Liver (tissue), 9 donors: ENCODE measurements around the gene LIPH. TPM values are rescaled to one million over a fixed set of nuclear protein-coding genes. Genes with fewer than 3 reads are reported as not detected.

ENCODE experiments used
- DNase-seq: peaks from one replicate; pipeline ENCODE4 v3.0.0-alpha.2; 2017; ENCODE audit warnings: low spot score
- H3K27ac ChIP-seq, 2 donors: one replicate each; pipeline ENCODE4 v1.7.0; 2013; ENCODE audit warnings: inconsistent platforms in 2 of 2, low read length in 2 of 2, control low read depth in 1 of 2, low read depth in 1 of 2, mild to moderate bottlenecking in 1 of 2
- H3K27me3 ChIP-seq, 4 donors: one replicate each; pipeline versions ENCODE4 v1.6.1 to v1.7.0; 2013; ENCODE audit warnings: low read length in 3 of 4, inconsistent platforms in 1 of 4, mild to moderate bottlenecking in 1 of 4, moderate library complexity in 1 of 4; ENCODE audit not compliant: control insufficient read depth in 4 of 4, insufficient read depth in 4 of 4
- H3K36me3 ChIP-seq, 4 donors: one replicate each; pipeline versions ENCODE4 v1.6.1 to v1.7.0; 2013; ENCODE audit warnings: low read length in 3 of 4, mild to moderate bottlenecking in 3 of 4, low read depth in 1 of 4, moderate library complexity in 1 of 4; ENCODE audit not compliant: control insufficient read depth in 4 of 4, insufficient read depth in 3 of 4
- H3K4me1 ChIP-seq, 4 donors: one replicate each; pipeline versions ENCODE4 v1.6.1 to v1.7.0; 2013; ENCODE audit warnings: low read length in 3 of 4, mild to moderate bottlenecking in 3 of 4, moderate library complexity in 1 of 4; ENCODE audit not compliant: control insufficient read depth in 4 of 4, insufficient read depth in 4 of 4
- H3K4me3 ChIP-seq, 3 donors: one replicate each; pipeline versions ENCODE4 v1.6.1 to v1.7.0; 2013; ENCODE audit warnings: low read length in 3 of 3, control low read depth in 1 of 3, low read depth in 1 of 3, mild to moderate bottlenecking in 1 of 3
- H3K9ac ChIP-seq, 2 donors: one replicate each; pipeline ENCODE4 v1.7.0; 2013; ENCODE audit warnings: low read length in 2 of 2, mild to moderate bottlenecking in 2 of 2, moderate library complexity in 2 of 2, control low read depth in 1 of 2, low read depth in 1 of 2
- H3K9me3 ChIP-seq, 4 donors: one replicate each; pipeline versions ENCODE4 v1.6.1 to v1.7.0; 2013; ENCODE audit warnings: low read length in 3 of 4; ENCODE audit not compliant: control insufficient read depth in 4 of 4
- CTCF ChIP-seq: fragments of 150-350 bp; IDR thresholded peaks from 2 replicates; pipeline ENCODE4 v1.5.1; 2017; ENCODE audit warnings: improper control_type of control experiment, low read depth, low read length; ENCODE audit not compliant: missing input control
- EGR1 ChIP-seq, 2 donors: IDR thresholded peaks; 2 replicates each; pipeline ENCODE4 v1.6.1; 2016 to 2018; ENCODE audit warnings: antibody characterized with exemption in 2 of 2, low read depth in 2 of 2
- FOXA1 ChIP-seq: IDR thresholded peaks from 2 replicates; pipeline ENCODE4 v1.6.1; 2016; ENCODE audit warnings: antibody characterized with exemption
- FOXA2 ChIP-seq: IDR thresholded peaks from 2 replicates; pipeline ENCODE4 v1.6.1; 2016; ENCODE audit warnings: antibody characterized with exemption
- HNF4A ChIP-seq, 2 donors: conservative IDR thresholded peaks; 2 replicates each; pipeline ENCODE4 v1.6.1; 2016; ENCODE audit warnings: antibody characterized with exemption in 2 of 2, mild to moderate bottlenecking in 2 of 2
- NR2F2 ChIP-seq: IDR thresholded peaks from 2 replicates; pipeline ENCODE4 v1.6.1; 2016; ENCODE audit warnings: antibody characterized with exemption
- RAD21 ChIP-seq, 2 donors: IDR thresholded peaks; 2 replicates each; pipeline ENCODE4 v1.6.1; 2016; ENCODE audit warnings: antibody characterized with exemption in 2 of 2, mild to moderate bottlenecking in 2 of 2
- REST ChIP-seq: IDR thresholded peaks from 2 replicates; pipeline ENCODE4 v1.6.1; 2016; ENCODE audit warnings: antibody characterized with exemption, mild to moderate bottlenecking
- RXRA ChIP-seq, 2 donors: IDR thresholded peaks; 2 replicates each; pipeline ENCODE4 v1.6.1; 2017 to 2018; ENCODE audit warnings: antibody characterized with exemption in 2 of 2, mild to moderate bottlenecking in 1 of 2
- SP1 ChIP-seq: IDR thresholded peaks from 2 replicates; pipeline ENCODE4 v1.6.1; 2018; ENCODE audit warnings: antibody characterized with exemption, mild to moderate bottlenecking
- YY1 ChIP-seq: IDR thresholded peaks from 2 replicates; pipeline ENCODE4 v1.6.1; 2016; ENCODE audit warnings: antibody characterized with exemption, mild to moderate bottlenecking
- ZBTB33 ChIP-seq: IDR thresholded peaks from 2 replicates; pipeline ENCODE4 v1.6.1; 2016; ENCODE audit warnings: antibody characterized with exemption
- WGBS: extraction: QIAGEN DNeasy Blood & Tissue Kit; methylation state at CpG from one replicate; pipeline ENCODE4 v1.1.7; 2013; 5-methylcytosine and 5-hydroxymethylcytosine counted together
- polyA plus RNA-seq, 2 donors: library from polyadenylated mRNA; stranded (reverse) in 1 of 2; unstranded in 1 of 2; fragments of 200-250 nt in 1 of 2; fragments of >200 nt in 1 of 2; fragmentation: Nextera tagmentation in 1 of 2; extraction: Ambion mirVana in 1 of 2; gene quantifications; one replicate each; pipeline versions ENCODE4 v1.2.1 to v1.2.3, GENCODE V29; 2013 to 2015
- total RNA-seq, 2 donors: library from RNA; depleted of rRNA; stranded (reverse); fragments of >200 nt; gene quantifications; one replicate each; pipeline ENCODE4 v1.2.3, GENCODE V29; 2014
- TF ChIP-seq, protein P1 (sequence below): IDR thresholded peaks from 2 replicates; pipeline ENCODE4 v1.6.1; 2016; ENCODE audit warnings: antibody characterized with exemption
- donor health status: healthy.
- donor health status: healthy.
- donor health status: healthy.
- donor health status: healthy.
- donor health status: healthy.

LIPH gene
- total RNA-seq (under 1 TPM; under 0.01 to 0.23 TPM), polyA plus RNA-seq (under 1 TPM in 1 of 2 donors, not detected in 1; 0.09 TPM)

DNA sequence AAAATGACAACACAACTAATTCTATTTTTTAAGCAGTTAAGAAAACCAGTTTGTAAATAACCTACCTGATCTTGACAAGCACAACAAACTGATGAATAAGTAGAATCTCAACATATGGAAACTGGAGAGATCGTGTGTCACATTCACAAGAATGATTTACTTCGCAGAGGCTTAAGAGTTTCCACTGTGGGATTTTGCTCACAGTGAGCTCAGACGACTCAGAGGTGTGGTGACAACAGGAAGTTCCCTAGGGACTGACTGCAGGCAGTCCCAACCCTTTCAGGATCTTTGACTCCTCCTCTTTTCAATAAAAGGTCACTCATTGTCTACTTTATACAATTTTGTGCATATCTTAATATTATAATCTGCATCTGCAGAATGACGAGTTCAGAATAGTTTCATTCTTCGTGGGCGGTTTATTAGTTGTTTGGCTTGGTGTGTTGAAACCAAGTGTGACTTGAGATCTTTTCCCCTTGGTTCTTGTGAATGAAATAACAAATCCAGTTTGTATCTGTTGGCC is at the start of gene LIPH:
LIPH (minus strand) TSS at position 231 of the 520 bp plus-strand sequence; CDS start at position 114, 117 bp downstream.
- H3K27me3 ChIP-seq: no peaks in the 10 kb centered on the region
- H3K4me3 ChIP-seq: no peak within 1 kb of the TSS
- no peak within 1 kb of the TSS for H3K27ac ChIP-seq
- no peak for TF ChIP-seq YY1
- TF ChIP-seq RAD21 (IDR thresholded peaks at IDR 0.05): no peak
- TF ChIP-seq HNF4A (conservative IDR thresholded peaks at IDR 0.05): no peak
- TF ChIP-seq RXRA (IDR thresholded peaks at IDR 0.05): no peak
- no peak for TF ChIP-seq EGR1 (IDR thresholded peaks at IDR 0.05; ENCODE audit: low read depth in 2 of 2)
- no peak for TF ChIP-seq CTCF
- TF ChIP-seq, protein P1, sequence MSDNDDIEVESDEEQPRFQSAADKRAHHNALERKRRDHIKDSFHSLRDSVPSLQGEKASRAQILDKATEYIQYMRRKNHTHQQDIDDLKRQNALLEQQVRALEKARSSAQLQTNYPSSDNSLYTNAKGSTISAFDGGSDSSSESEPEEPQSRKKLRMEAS: no peak
- TF ChIP-seq REST: no peak
- H3K4me1 ChIP-seq: no peaks in the 10 kb centered on the region
- H3K36me3 ChIP-seq: no peaks in the 10 kb centered on the region
- DNase-seq: no peak
- H3K9me3 ChIP-seq: no peaks in the 10 kb centered on the region
- WGBS: 44% methylated on average over 6 of the region's 6 CpGs
- H3K9ac ChIP-seq: no peak within 1 kb of the TSS

GRCh38 chr3:185595526-185595925 is 43.1 kb upstream of the LIPH start:
- Histone ChIP-seq H3K4me3 (no peak overlapping the region), H3K4me1 (no peaks in the 10 kb centered on the region), H3K9me3 (no peaks in the 10 kb centered on the region), H3K36me3 (peaks cover 5 to 23% (median 14%) of the 10 kb centered on the region in 4 donors), H3K27ac (no peak overlapping the region), H3K27me3 (no peaks in the 10 kb centered on the region), H3K9ac (no peak overlapping the region)
- no peak for TF ChIP-seq ZBTB33
- no peak for TF ChIP-seq NR2F2
- TF ChIP-seq FOXA2: no peak
- TF ChIP-seq FOXA1: no peak
- TF ChIP-seq, protein P1: no peak
- TF ChIP-seq REST: no peak
- no peak for TF ChIP-seq SP1
- no peak for TF ChIP-seq RXRA (IDR thresholded peaks at IDR 0.05)
- 88% methylated on average over 4 of the region's 4 CpGs for WGBS
- no peak for DNase-seq
